CD4-positive, alpha-beta T cell treated with Interleukin-6 for 4 hours (primary cell): ENCODE results near the gene TMEM63B.

ENCODE experiments used
- DNase-seq: peaks from one replicate; pipeline ENCODE4 v3.0.0-alpha.2; 2020; ENCODE audit warnings: mixed read lengths

Gene TMEM63B

GRCh38 chr6:44145839-44146238, 18.5 kb downstream of the TMEM63B start:
- DNase-seq, result no peak

GRCh38 chr6:44146685-44147084, 19.3 kb downstream of the TMEM63B start:
- no peak for DNase-seq

- DNase-seq, result no peak
These were observed 19.9 kb downstream of the TMEM63B start for GRCh38 chr6:44147256-44147655.

GRCh38 chr6:44148306-44148705, 21.0 kb downstream of the TMEM63B start:
- no peak for DNase-seq

- no peak for DNase-seq
These were observed 22.1 kb downstream of the TMEM63B start for GRCh38 chr6:44149369-44150012.

GRCh38 chr6:44150317-44150917, 23.1 kb downstream of the TMEM63B start:
- DNase-seq, result no peak

GRCh38 chr6:44151348-44152108, 24.2 kb downstream of the TMEM63B start:
- peak; percentile 78 for DNase-seq

- no peak for DNase-seq
These were observed 24.7 kb downstream of the TMEM63B start for GRCh38 chr6:44152109-44152461.

GRCh38 chr6:44152533-44152932, 25.2 kb downstream of the TMEM63B start:
- no peak for DNase-seq

- DNase-seq, result no peak
These were observed 26.7 kb downstream of the TMEM63B start for GRCh38 chr6:44154067-44154466.

- DNase-seq, result no peak
These were observed 29.3 kb downstream of the TMEM63B start for GRCh38 chr6:44156494-44157151.

- no peak for DNase-seq
These were observed 29.8 kb downstream of the TMEM63B start for GRCh38 chr6:44157152-44157521.

- no peak for DNase-seq
These were observed 31.4 kb downstream of the TMEM63B start, which contains the start of gene CAPN11 for GRCh38 chr6:44158770-44159228. Gene CAPN11, plus strand, starts transcription at chr6:44158820. Its CDS starts 29 bp downstream, at chr6:44158849.

- no peak for DNase-seq
These were observed 34.6 kb downstream of the TMEM63B start for GRCh38 chr6:44161997-44162338.

- DNase-seq, result no peak
These were observed 35.7 kb downstream of the TMEM63B start for GRCh38 chr6:44162876-44163625.

GRCh38 chr6:44166116-44166515, 38.8 kb downstream of the TMEM63B start:
- no peak for DNase-seq

GRCh38 chr6:44166591-44167184, 39.3 kb downstream of the TMEM63B start:
- no peak for DNase-seq

- DNase-seq, result no peak
These were observed 40.2 kb downstream of the TMEM63B start for GRCh38 chr6:44167567-44167966.

- no peak for DNase-seq
These were observed 41.8 kb downstream of the TMEM63B start for GRCh38 chr6:44169154-44169553.

GRCh38 chr6:44169886-44170570, 42.7 kb downstream of the TMEM63B start:
- DNase-seq, result no peak

- no peak for DNase-seq
These were observed 44.7 kb downstream of the TMEM63B start for GRCh38 chr6:44171899-44172546.
